ENCODE data around the gene SPI1. TPM values are rescaled to one million over a fixed set of nuclear protein-coding genes. Genes with fewer than 3 reads are reported as not detected.

Gene SPI1
- total RNA-seq, 1 donor from 2014 or later: not detected

- TF ChIP-seq CTCF (conservative IDR thresholded peaks at IDR 0.05; ENCODE audit: low read depth, low read length): no peak
- peak overlapping the region; percentile 96 for H3K4me3 ChIP-seq (ENCODE audit: low read depth, low read length)
- DNase-seq (ENCODE audit: low read depth): no peak
Observed at GRCh38 chr11:47409440-47410369, 31.4 kb upstream of the SPI1 start.

- peak overlapping the region; percentile 96 for H3K4me3 ChIP-seq (ENCODE audit: low read depth, low read length)
- peak; percentile 50 for DNase-seq (ENCODE audit: low read depth)
- TF ChIP-seq CTCF (conservative IDR thresholded peaks at IDR 0.05; ENCODE audit: low read depth, low read length): no peak
Observed at GRCh38 chr11:47408598-47409439, 30.5 kb upstream of the SPI1 start.

- H3K4me3 ChIP-seq (ENCODE audit: low read depth, low read length): peak within 1 kb of the TSS; percentile 96
- peak; percentile 72 for TF ChIP-seq CTCF (conservative IDR thresholded peaks at IDR 0.05; ENCODE audit: low read depth, low read length)
- peak; percentile 43 for DNase-seq (ENCODE audit: low read depth)
Observed at GRCh38 chr11:47407746-47408590, 29.6 kb upstream of the SPI1 start, which contains the start of gene SLC39A13. TSS of gene SLC39A13 (plus strand) at chr11:47408590. CDS start at chr11:47410095, 1,505 bp downstream.

- H3K4me3 ChIP-seq (ENCODE audit: low read depth, low read length): peak overlapping the region; percentile 60
- no peak for DNase-seq (ENCODE audit: low read depth)
- no peak for TF ChIP-seq CTCF (conservative IDR thresholded peaks at IDR 0.05; ENCODE audit: low read depth, low read length)
Observed at GRCh38 chr11:47406896-47407745, 28.8 kb upstream of the SPI1 start.

GRCh38 chr11:47403571-47403970 is 25.2 kb upstream of the SPI1 start:
- no peak for TF ChIP-seq CTCF (conservative IDR thresholded peaks at IDR 0.05; ENCODE audit: low read depth, low read length)
- DNase-seq (ENCODE audit: low read depth): no peak
- no peak overlapping the region for H3K4me3 ChIP-seq (ENCODE audit: low read depth, low read length)
